Astrocyte (in vitro differentiated cells and primary cell): ENCODE measurements around the gene DNAH14. TPM values are rescaled to one million over a fixed set of nuclear protein-coding genes. Genes with fewer than 3 reads are reported as not detected.
"Not testable (repeated sequence)": the region's sequence is repeated elsewhere in the genome, so short reads cannot be mapped to it uniquely, and the experiment has no call there.

Experiments used
- DNase-seq: peaks from one replicate; pipeline ENCODE4 v3.0.0-alpha.2; 2010; ENCODE audit warnings: low read depth
- FAIRE-seq: peaks from 2 replicates; lab custom pipeline; 2011; peaks lifted over from hg19 to GRCh38; lab: Jason Lieb, UNC
- H2AFZ ChIP-seq: 2 replicates; pipeline ENCODE4 v1.6.0; 2012; ENCODE audit warnings: low read depth, low read length, inconsistent platforms
- H3K27ac ChIP-seq: 2 replicates; pipeline ENCODE4 v1.5.1; 2011; ENCODE audit warnings: low read depth, low read length, inconsistent platforms
- H3K27me3 ChIP-seq: 2 replicates; pipeline ENCODE4 v1.6.0; 2011; ENCODE audit warnings: low read length, inconsistent platforms; ENCODE audit not compliant: insufficient read depth
- H3K36me3 ChIP-seq: 2 replicates; pipeline ENCODE4 v1.5.1; 2011; ENCODE audit warnings: low read length, inconsistent platforms; ENCODE audit not compliant: insufficient read depth
- H3K4me1 ChIP-seq: 2 replicates; pipeline ENCODE4 v1.5.1; 2011; ENCODE audit warnings: low read length, inconsistent platforms; ENCODE audit not compliant: insufficient read depth
- H3K4me2 ChIP-seq: 2 replicates; pipeline ENCODE4 v1.6.0; 2012; ENCODE audit warnings: low read length, inconsistent platforms
- H3K4me3 ChIP-seq: 2 replicates; pipeline ENCODE4 v1.5.1; 2011; ENCODE audit warnings: low read depth, mild to moderate bottlenecking, low read length, inconsistent platforms; ENCODE audit not compliant: insufficient read depth
- H3K79me2 ChIP-seq: 2 replicates; pipeline ENCODE4 v1.6.0; 2012; ENCODE audit warnings: mild to moderate bottlenecking, low read length, inconsistent platforms; ENCODE audit not compliant: insufficient read depth
- H3K9ac ChIP-seq: 2 replicates; pipeline ENCODE4 v1.6.0; 2012; ENCODE audit warnings: mild to moderate bottlenecking, low read length, inconsistent platforms
- H3K9me3 ChIP-seq: 2 replicates; pipeline ENCODE4 v1.5.1; 2012; ENCODE audit warnings: low read depth, mild to moderate bottlenecking, low read length, inconsistent platforms; ENCODE audit not compliant: insufficient read depth
- H4K20me1 ChIP-seq: 2 replicates; pipeline ENCODE4 v1.6.0; 2012; ENCODE audit warnings: low read length, inconsistent platforms; ENCODE audit not compliant: insufficient read depth
- H3K27ac Mint-ChIP-seq: one replicate; pipeline ENCODE4 v1.8.0; 2021; ENCODE audit warnings: mild to moderate bottlenecking, mixed read lengths; ENCODE audit not compliant: unreplicated experiment
- H3K27me3 Mint-ChIP-seq: one replicate; pipeline ENCODE4 v1.8.0; 2021; ENCODE audit warnings: low read depth, mixed read lengths; ENCODE audit not compliant: unreplicated experiment
- H3K36me3 Mint-ChIP-seq: one replicate; pipeline ENCODE4 v1.8.0; 2021; ENCODE audit warnings: low read depth, mixed read lengths; ENCODE audit not compliant: unreplicated experiment
- H3K4me1 Mint-ChIP-seq: one replicate; pipeline ENCODE4 v1.8.0; 2021; ENCODE audit warnings: low read depth, mixed read lengths; ENCODE audit not compliant: unreplicated experiment
- H3K4me3 Mint-ChIP-seq: one replicate; pipeline ENCODE4 v1.8.0; 2021; ENCODE audit warnings: mild to moderate bottlenecking, moderate library complexity, mixed read lengths; ENCODE audit not compliant: unreplicated experiment
- H3K9me3 Mint-ChIP-seq: one replicate; pipeline ENCODE4 v1.8.0; 2021; ENCODE audit warnings: mild to moderate bottlenecking, mixed read lengths; ENCODE audit not compliant: unreplicated experiment
- CTCF ChIP-seq: IDR thresholded peaks from 2 replicates; pipeline ENCODE4 v1.5.1; 2011; ENCODE audit warnings: low read depth, mild to moderate bottlenecking, inconsistent platforms, low read length, moderate library complexity; ENCODE audit not compliant: insufficient read depth
- EZH2 ChIP-seq: IDR thresholded peaks from 2 replicates; pipeline ENCODE4 v1.6.1; 2012; ENCODE audit warnings: mild to moderate bottlenecking, low read length, inconsistent platforms; ENCODE audit not compliant: insufficient read depth
- total RNA-seq: library from RNA; stranded (reverse); gene quantifications from 2 replicates; pipeline ENCODE4 v1.2.1, GENCODE V29; 2021

DNAH14 gene
- total RNA-seq, 1 donor from 2014 or later, result 21.2 TPM

- not testable (repeated sequence) for H3K4me3 Mint-ChIP-seq, H3K27me3 Mint-ChIP-seq, H3K27ac Mint-ChIP-seq, H3K9ac ChIP-seq, H3K4me1 Mint-ChIP-seq, FAIRE-seq, H4K20me1 ChIP-seq, H3K79me2 ChIP-seq, H3K4me1 ChIP-seq, H3K9me3 Mint-ChIP-seq, H3K36me3 ChIP-seq, H3K27ac ChIP-seq, H2AFZ ChIP-seq, H3K27me3 ChIP-seq, H3K4me3 ChIP-seq, H3K4me2 ChIP-seq, H3K9me3 ChIP-seq, DNase-seq
- H3K36me3 Mint-ChIP-seq, result peaks cover 14% of the 10 kb centered on the region
These were observed 282.4 kb downstream of the DNAH14 start for GRCh38 chr1:225211694-225212442.

GRCh38 chr1:225224287-225224686 lies 294.8 kb downstream of the DNAH14 start:
- no peak overlapping the region for H3K4me3 Mint-ChIP-seq
- peaks cover under 1% of the 10 kb centered on the region for H3K36me3 Mint-ChIP-seq
- Histone ChIP-seq H4K20me1 (no peaks in the 10 kb centered on the region), H2AFZ (no peak overlapping the region), H3K27me3 (no peaks in the 10 kb centered on the region), H3K9ac (no peak overlapping the region), H3K4me2 (no peak overlapping the region), H3K4me1 (no peaks in the 10 kb centered on the region), H3K9me3 (peaks cover 4% of the 10 kb centered on the region), H3K4me3 (no peak overlapping the region), H3K79me2 (no peaks in the 10 kb centered on the region), H3K27ac (no peak overlapping the region), H3K36me3 (no peaks in the 10 kb centered on the region)
- H3K27ac Mint-ChIP-seq, result no peak overlapping the region
- FAIRE-seq, result no peak
- H3K4me1 Mint-ChIP-seq, result no peaks in the 10 kb centered on the region
- no peak for TF ChIP-seq EZH2
- TF ChIP-seq CTCF, result no peak
- H3K9me3 Mint-ChIP-seq, result peaks cover 9% of the 10 kb centered on the region
- H3K27me3 Mint-ChIP-seq, result no peaks in the 10 kb centered on the region
- DNase-seq, result no peak

GRCh38 chr1:225225681-225226080 lies 296.2 kb downstream of the DNAH14 start:
- no peak overlapping the region for H3K4me3 Mint-ChIP-seq
- FAIRE-seq, result no peak

More at GRCh38 chr1:225225681-225226080, 296.2 kb downstream of the DNAH14 start:
- Histone ChIP-seq H3K79me2 (no peaks in the 10 kb centered on the region), H3K27me3 (no peaks in the 10 kb centered on the region), H3K9me3 (peaks cover 4% of the 10 kb centered on the region), H3K4me3 (no peak overlapping the region), H2AFZ (no peak overlapping the region), H3K27ac (no peak overlapping the region), H3K4me2 (no peak overlapping the region), H3K9ac (no peak overlapping the region), H3K36me3 (no peaks in the 10 kb centered on the region), H3K4me1 (no peaks in the 10 kb centered on the region), H4K20me1 (no peaks in the 10 kb centered on the region)
- Mint-ChIP-seq H3K4me1 (no peaks in the 10 kb centered on the region), H3K27ac (no peak overlapping the region), H3K36me3 (no peaks in the 10 kb centered on the region), H3K9me3 (peaks cover 9% of the 10 kb centered on the region), H3K27me3 (no peaks in the 10 kb centered on the region)
- TF ChIP-seq CTCF, result no peak
- TF ChIP-seq EZH2, result no peak
- no peak for DNase-seq
